Lower leg skin (tissue), 3 donors: ENCODE measurements around the gene TRAF3IP1.

Experiments used
- CTCF ChIP-seq, 3 donors: fragments of 450-650 bp; IDR thresholded peaks; one replicate each; pipeline ENCODE4 v1.5.1; 2016; ENCODE audit warnings: antibody characterized with exemption in 3 of 3, mild to moderate bottlenecking in 3 of 3, moderate library complexity in 2 of 3
- POLR2A ChIP-seq, 2 donors: fragments of 450-650 bp; IDR thresholded peaks; one replicate each; pipeline ENCODE4 v1.6.1; 2016 to 2017; ENCODE audit warnings: antibody characterized with exemption in 2 of 2, mild to moderate bottlenecking in 1 of 2, moderate library complexity in 1 of 2

- TF ChIP-seq CTCF (IDR thresholded peaks at IDR 0.05) (no peak), POLR2A (IDR thresholded peaks at IDR 0.05) (no peak)
Observed at GRCh38 chr2:238376884-238377391, 56.6 kb downstream of the TRAF3IP1 start.
